Measurements from ENCODE around the gene MYO1D.

DNA sequence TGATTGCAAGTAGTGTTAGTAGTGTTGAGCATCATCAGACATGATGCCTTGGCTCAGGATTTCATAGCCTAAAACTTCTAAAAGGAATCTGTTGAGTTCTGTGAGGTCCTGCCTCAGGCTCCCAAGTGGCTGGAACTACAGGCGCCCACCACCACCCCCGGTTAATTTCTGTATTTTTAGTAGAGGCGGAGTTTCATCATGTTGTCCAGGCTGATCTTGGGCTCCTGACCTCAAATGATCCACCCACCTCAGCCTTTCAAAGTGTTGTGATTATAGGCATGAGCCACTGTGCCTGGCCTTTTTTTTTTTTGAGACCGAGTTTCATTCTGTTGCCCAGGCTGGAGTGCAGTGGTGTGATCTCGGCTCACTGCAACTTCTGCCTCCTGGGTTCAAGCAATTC is 427.0 kb downstream of the MYO1D start:
- TF ChIP-seq, protein P1, sequence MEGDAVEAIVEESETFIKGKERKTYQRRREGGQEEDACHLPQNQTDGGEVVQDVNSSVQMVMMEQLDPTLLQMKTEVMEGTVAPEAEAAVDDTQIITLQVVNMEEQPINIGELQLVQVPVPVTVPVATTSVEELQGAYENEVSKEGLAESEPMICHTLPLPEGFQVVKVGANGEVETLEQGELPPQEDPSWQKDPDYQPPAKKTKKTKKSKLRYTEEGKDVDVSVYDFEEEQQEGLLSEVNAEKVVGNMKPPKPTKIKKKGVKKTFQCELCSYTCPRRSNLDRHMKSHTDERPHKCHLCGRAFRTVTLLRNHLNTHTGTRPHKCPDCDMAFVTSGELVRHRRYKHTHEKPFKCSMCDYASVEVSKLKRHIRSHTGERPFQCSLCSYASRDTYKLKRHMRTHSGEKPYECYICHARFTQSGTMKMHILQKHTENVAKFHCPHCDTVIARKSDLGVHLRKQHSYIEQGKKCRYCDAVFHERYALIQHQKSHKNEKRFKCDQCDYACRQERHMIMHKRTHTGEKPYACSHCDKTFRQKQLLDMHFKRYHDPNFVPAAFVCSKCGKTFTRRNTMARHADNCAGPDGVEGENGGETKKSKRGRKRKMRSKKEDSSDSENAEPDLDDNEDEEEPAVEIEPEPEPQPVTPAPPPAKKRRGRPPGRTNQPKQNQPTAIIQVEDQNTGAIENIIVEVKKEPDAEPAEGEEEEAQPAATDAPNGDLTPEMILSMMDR (conservative IDR thresholded peaks at IDR 0.05; ENCODE audit: low read depth, low read length), result no peak
- TF ChIP-seq EZH2 (IDR thresholded peaks at IDR 0.05; ENCODE audit: low read length, unreplicated experiment) (no peak), EZH2phosphoT487 (IDR thresholded peaks at IDR 0.05; ENCODE audit: borderline replicate concordance, low read length) (no peak)
